GM10248 (cell line): ENCODE data around the gene TAB2.

Source experiments
- CTCF ChIA-PET: fragments of 300-600 bp; sonication (Branson Sonifier 250); formaldehyde crosslinking; extraction: SDS; loops from one replicate; lab custom pipeline; 2021; ENCODE audit warnings: antibody characterized with exemption; lab: Yijun Ruan, JAX
- POLR2A ChIA-PET: fragments of 350-650 bp; sonication (Branson Sonifier 250); formaldehyde crosslinking; extraction: SDS; loops from one replicate; lab custom pipeline; 2020; ENCODE audit warnings: antibody characterized with exemption; lab: Yijun Ruan, JAX
- DNase-seq: peaks from one replicate; pipeline ENCODE4 v3.0.0; 2012; ENCODE audit errors: extremely low spot score
- TF ChIP-seq, protein P1 (sequence below): IDR thresholded peaks from 2 replicates; pipeline ENCODE4 v1.5.1; 2012; ENCODE audit warnings: mild to moderate bottlenecking, low read depth; ENCODE audit errors: extremely low read depth, missing control alignments, control extremely low read depth

TAB2 gene

DNA sequence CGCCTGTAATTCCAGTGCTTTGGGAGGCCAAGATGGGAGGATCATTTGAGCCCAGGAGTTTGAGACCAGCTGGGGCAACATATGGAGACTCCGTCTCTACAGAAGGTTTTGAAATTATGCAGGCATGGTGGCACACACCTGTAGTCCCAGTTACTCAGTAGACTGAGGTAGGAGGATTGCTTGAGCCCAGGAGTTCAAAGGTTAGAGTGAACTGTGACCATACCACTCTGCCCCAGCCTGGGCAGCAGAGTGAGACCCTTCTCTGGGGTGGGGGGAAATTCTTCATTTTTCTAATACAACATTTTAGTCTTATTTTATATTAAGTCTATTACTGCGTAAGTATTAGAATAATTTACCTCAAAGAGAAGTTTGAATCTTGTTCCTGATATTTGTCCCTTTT lies 62.5 kb downstream of the TAB2 start:
- TF ChIP-seq, protein P1, sequence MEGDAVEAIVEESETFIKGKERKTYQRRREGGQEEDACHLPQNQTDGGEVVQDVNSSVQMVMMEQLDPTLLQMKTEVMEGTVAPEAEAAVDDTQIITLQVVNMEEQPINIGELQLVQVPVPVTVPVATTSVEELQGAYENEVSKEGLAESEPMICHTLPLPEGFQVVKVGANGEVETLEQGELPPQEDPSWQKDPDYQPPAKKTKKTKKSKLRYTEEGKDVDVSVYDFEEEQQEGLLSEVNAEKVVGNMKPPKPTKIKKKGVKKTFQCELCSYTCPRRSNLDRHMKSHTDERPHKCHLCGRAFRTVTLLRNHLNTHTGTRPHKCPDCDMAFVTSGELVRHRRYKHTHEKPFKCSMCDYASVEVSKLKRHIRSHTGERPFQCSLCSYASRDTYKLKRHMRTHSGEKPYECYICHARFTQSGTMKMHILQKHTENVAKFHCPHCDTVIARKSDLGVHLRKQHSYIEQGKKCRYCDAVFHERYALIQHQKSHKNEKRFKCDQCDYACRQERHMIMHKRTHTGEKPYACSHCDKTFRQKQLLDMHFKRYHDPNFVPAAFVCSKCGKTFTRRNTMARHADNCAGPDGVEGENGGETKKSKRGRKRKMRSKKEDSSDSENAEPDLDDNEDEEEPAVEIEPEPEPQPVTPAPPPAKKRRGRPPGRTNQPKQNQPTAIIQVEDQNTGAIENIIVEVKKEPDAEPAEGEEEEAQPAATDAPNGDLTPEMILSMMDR: no peak
- DNase-seq: no peak
- ChIA-PET CTCF (no interaction called here), POLR2A (no interaction called here)

DNA sequence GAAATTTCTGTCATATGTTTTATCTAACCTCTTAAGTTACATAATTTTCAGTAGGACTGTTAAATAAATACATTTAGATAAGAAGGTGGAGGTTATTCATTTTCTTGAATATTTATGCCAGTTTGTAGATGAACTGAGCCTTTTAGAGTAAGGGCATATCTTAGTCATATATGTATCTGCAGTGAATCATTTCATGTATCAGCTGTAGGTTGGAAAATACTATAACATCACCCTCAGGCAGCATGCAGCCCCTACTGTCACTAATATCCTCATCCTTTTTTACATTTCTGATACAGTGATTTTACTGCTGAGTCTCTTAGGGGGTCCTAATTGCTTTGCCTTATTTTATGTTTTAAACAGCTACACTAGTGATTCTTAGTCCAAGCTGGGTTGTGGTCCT lies 63.0 kb downstream of the TAB2 start:
- no peak for DNase-seq
- POLR2A ChIA-PET: no interaction called here
- TF ChIP-seq, protein P1: no peak
- CTCF ChIA-PET: interaction anchor here (0.7 to 1.2 kb wide), 2 partner anchors 10 to 12 kb away, joined by 3 to 5 read pairs; no protein-coding TSS in a partner anchor

DNA sequence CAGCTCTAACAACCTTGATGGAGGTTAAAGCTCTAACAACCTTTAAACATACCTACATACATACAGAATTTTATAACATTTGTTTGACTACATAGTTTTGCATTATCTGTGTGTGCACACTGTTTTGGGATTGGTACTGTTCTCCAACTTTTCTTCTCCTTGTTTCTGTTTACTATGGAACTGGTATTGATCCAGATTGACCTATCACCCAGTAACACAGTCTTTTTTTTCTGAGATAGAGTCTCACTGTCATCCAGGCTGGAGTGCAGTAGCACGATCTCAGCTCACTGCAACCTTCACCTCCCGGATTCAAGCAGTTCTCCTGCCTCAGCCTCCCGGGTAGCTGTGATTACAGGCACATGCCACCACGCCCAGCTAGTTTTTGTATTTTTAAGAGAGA lies 65.9 kb downstream of the TAB2 start:
- DNase-seq: no peak
- TF ChIP-seq, protein P1: no peak
- POLR2A ChIA-PET: no interaction called here
- CTCF ChIA-PET: interaction anchor here (0.7 to 1.9 kb wide), 3 partner anchors 11 to 27 kb away, joined by 3 to 4 read pairs (median 4); no protein-coding TSS in a partner anchor

DNA sequence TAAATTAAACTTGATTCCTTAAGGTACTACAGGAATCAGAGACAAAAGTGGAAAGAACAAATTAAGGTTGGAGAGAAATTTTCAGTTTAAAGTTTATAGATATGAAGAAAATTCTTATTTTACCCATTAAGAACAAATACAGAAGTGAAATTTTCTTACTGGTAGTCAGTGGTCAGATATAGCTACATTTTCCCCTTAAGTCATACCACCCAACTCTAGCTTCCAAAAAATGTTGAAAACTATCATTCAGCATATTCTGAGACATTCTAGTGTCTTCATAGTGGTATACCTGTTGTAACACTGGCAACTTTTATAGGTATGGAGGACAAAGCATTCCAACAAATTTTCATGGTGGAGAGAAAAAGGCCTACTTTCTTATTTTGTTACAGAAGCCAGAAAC lies 67.0 kb downstream of the TAB2 start:
- TF ChIP-seq, protein P1: no peak
- no peak for DNase-seq
- ChIA-PET CTCF (no interaction called here), POLR2A (no interaction called here)

DNA sequence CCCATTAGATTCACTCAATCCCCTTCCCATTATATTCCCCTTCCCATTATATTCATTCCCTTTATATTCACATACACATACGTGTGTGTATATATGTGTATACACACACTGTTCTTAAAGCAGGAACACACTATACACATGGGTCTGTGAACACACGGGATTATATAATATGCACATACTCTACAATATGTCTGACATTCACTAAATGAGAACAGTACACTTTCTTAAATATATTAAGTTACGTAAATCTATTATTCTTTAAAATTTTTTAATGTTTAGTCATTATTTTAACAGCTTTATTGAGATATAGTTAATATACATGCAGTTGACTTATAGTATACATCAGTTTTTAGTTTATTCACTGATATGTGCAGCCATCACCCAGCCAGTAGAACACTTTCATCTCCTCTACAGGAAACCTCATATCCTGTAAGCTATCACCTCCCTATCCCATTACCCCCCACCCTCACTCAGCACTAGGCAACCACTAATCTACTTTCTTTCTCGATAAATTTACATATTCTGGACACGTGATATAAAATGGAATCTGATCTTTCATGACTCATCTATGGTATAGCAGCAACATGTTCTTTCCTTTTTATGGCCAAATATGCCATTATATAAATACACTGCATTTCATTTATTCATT lies 68.6 kb downstream of the TAB2 start:
- no peak for DNase-seq
- CTCF ChIA-PET: no interaction called here
- TF ChIP-seq, protein P1: no peak
- POLR2A ChIA-PET: no interaction called here

DNA sequence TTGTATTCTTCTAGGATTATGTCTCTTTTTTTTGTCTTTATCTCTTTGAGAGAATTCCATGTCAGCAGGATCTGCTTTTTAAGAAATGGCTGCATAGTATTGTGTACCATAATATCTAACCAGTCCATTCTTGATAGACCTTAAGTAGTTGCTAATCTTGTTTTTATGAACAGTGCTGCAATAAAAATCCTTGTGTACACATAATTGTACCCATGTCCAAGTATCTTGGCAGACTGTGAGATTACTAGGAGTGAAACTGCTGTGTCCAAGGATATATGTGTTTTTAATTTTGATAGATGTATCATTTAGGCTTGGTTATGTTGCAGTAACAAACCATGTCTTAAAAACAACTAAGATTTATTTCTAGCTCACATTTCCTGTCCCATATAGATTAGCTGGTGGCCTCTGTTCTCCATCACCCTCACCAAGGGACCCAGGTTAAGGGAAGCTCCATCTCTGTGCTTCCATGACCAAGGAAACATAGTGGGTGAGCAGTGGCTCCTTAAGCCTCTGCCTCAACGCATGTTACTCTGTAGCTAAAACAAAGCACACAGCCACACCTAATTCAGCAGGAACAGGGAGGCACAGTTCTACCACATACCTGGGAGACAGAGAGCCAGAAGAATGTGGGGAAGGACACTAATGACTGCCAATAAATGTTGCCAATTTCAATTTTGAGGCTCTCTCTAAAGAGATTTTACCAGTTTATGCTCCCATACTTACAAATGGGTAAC lies 70.4 kb downstream of the TAB2 start:
- no peak for DNase-seq
- ChIA-PET POLR2A (no interaction called here), CTCF (interaction anchor here (1.5 kb wide), 1 partner anchor 14 kb away, joined by 3 read pairs; no protein-coding TSS in a partner anchor)
- TF ChIP-seq, protein P1: no peak
